HCT116 (cell line): ENCODE data around the gene EXD3.

Source experiments
- EZH2phosphoT487 ChIP-seq: fragments of 200-600 bp; IDR thresholded peaks from 2 replicates; pipeline ENCODE4 v1.6.1; 2018; ENCODE audit warnings: antibody characterized with exemption, borderline replicate concordance
- POLR2A ChIP-seq: IDR thresholded peaks from 2 replicates; pipeline ENCODE4 v1.7.0; 2011; ENCODE audit warnings: borderline replicate concordance; ENCODE audit not compliant: insufficient read depth, insufficient read length; ENCODE audit errors: extremely low read depth
- SRF ChIP-seq: IDR thresholded peaks from 2 replicates; pipeline ENCODE4 v1.6.1; 2012; ENCODE audit warnings: low read depth
- TF ChIP-seq, protein P1 (sequence below): IDR thresholded peaks from 2 replicates; pipeline ENCODE4 v1.6.1; 2012
- TF ChIP-seq, protein P2 (sequence below), 3 experiments: fragments of 200-600 bp in 1 of 3; sonication (generic) in 1 of 3; IDR thresholded peaks in 2 of 3; conservative IDR thresholded peaks in 1 of 3; 2 replicates each; pipeline ENCODE4 v1.5.1; 2012 to 2017; ENCODE audit warnings: low read depth in 2 of 3, low read length in 2 of 3, antibody characterized with exemption in 1 of 3, borderline replicate concordance in 1 of 3, control low read depth in 1 of 3, mild to moderate bottlenecking in 1 of 3, mixed read lengths in 1 of 3, mixed run types in 1 of 3, moderate library complexity in 1 of 3; ENCODE audit not compliant: insufficient read depth in 1 of 3

DNA sequence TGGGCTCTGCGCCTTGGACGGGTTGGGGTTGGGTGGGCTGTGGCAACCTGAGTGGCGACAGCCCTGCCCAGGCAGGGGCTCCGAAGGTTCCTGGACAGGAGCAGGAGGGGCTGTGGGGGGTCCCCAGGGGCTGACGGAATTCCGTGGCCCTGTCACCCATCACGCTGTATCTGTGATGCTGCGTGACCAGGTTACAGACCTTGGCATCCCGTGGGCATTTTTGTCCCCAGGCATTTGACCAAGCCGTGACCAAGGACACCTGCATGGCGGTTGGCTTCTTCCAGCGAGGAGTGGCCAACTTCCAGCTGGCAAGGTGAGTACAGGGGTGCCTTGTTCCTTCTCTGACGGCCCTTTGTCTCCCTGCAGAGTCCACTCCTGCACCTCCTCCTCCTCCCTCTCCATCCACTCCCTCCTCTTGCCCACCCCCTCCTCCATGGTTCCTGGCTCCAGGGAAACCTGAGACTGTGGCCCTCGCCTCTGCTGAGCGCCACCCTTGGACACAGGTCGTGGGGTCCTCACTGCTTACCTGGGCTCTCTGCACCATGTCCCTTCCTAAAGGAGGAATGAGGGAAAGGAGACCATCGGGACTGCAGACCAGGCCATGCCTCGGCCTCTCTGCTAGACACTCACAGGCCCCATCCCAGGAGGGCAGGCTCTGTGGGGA is 3.2 kb upstream of the EXD3 start:
- TF ChIP-seq, protein P1, sequence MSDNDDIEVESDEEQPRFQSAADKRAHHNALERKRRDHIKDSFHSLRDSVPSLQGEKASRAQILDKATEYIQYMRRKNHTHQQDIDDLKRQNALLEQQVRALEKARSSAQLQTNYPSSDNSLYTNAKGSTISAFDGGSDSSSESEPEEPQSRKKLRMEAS: no peak
- TF ChIP-seq, protein P2, sequence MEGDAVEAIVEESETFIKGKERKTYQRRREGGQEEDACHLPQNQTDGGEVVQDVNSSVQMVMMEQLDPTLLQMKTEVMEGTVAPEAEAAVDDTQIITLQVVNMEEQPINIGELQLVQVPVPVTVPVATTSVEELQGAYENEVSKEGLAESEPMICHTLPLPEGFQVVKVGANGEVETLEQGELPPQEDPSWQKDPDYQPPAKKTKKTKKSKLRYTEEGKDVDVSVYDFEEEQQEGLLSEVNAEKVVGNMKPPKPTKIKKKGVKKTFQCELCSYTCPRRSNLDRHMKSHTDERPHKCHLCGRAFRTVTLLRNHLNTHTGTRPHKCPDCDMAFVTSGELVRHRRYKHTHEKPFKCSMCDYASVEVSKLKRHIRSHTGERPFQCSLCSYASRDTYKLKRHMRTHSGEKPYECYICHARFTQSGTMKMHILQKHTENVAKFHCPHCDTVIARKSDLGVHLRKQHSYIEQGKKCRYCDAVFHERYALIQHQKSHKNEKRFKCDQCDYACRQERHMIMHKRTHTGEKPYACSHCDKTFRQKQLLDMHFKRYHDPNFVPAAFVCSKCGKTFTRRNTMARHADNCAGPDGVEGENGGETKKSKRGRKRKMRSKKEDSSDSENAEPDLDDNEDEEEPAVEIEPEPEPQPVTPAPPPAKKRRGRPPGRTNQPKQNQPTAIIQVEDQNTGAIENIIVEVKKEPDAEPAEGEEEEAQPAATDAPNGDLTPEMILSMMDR (IDR thresholded peaks at IDR 0.05 in 2 of 3, conservative IDR thresholded peaks at IDR 0.05 in 1 of 3; ENCODE audit: borderline replicate concordance in 1 of 3, insufficient read depth in 1 of 3, low read depth in 2 of 3, low read length in 2 of 3): no peak
- TF ChIP-seq SRF (no peak), POLR2A (no peak), EZH2phosphoT487 (no peak)
